Liver (tissue), 9 donors: ENCODE results near the gene ZNF205. TPM values are rescaled to one million over a fixed set of nuclear protein-coding genes. Genes with fewer than 3 reads are reported as not detected.

Experiments
- DNase-seq: peaks from one replicate; pipeline ENCODE4 v3.0.0-alpha.2; 2017; ENCODE audit warnings: low spot score
- H3K27ac ChIP-seq, 2 donors: one replicate each; pipeline ENCODE4 v1.7.0; 2013; ENCODE audit warnings: inconsistent platforms in 2 of 2, low read length in 2 of 2, control low read depth in 1 of 2, low read depth in 1 of 2, mild to moderate bottlenecking in 1 of 2
- H3K27me3 ChIP-seq, 4 donors: one replicate each; pipeline versions ENCODE4 v1.6.1 to v1.7.0; 2013; ENCODE audit warnings: low read length in 3 of 4, inconsistent platforms in 1 of 4, mild to moderate bottlenecking in 1 of 4, moderate library complexity in 1 of 4; ENCODE audit not compliant: control insufficient read depth in 4 of 4, insufficient read depth in 4 of 4
- H3K36me3 ChIP-seq, 4 donors: one replicate each; pipeline versions ENCODE4 v1.6.1 to v1.7.0; 2013; ENCODE audit warnings: low read length in 3 of 4, mild to moderate bottlenecking in 3 of 4, low read depth in 1 of 4, moderate library complexity in 1 of 4; ENCODE audit not compliant: control insufficient read depth in 4 of 4, insufficient read depth in 3 of 4
- H3K4me1 ChIP-seq, 4 donors: one replicate each; pipeline versions ENCODE4 v1.6.1 to v1.7.0; 2013; ENCODE audit warnings: low read length in 3 of 4, mild to moderate bottlenecking in 3 of 4, moderate library complexity in 1 of 4; ENCODE audit not compliant: control insufficient read depth in 4 of 4, insufficient read depth in 4 of 4
- H3K4me3 ChIP-seq, 3 donors: one replicate each; pipeline versions ENCODE4 v1.6.1 to v1.7.0; 2013; ENCODE audit warnings: low read length in 3 of 3, control low read depth in 1 of 3, low read depth in 1 of 3, mild to moderate bottlenecking in 1 of 3
- H3K9ac ChIP-seq, 2 donors: one replicate each; pipeline ENCODE4 v1.7.0; 2013; ENCODE audit warnings: low read length in 2 of 2, mild to moderate bottlenecking in 2 of 2, moderate library complexity in 2 of 2, control low read depth in 1 of 2, low read depth in 1 of 2
- H3K9me3 ChIP-seq, 4 donors: one replicate each; pipeline versions ENCODE4 v1.6.1 to v1.7.0; 2013; ENCODE audit warnings: low read length in 3 of 4; ENCODE audit not compliant: control insufficient read depth in 4 of 4
- EGR1 ChIP-seq, 2 donors: IDR thresholded peaks; 2 replicates each; pipeline ENCODE4 v1.6.1; 2016 to 2018; ENCODE audit warnings: antibody characterized with exemption in 2 of 2, low read depth in 2 of 2
- FOXA1 ChIP-seq: IDR thresholded peaks from 2 replicates; pipeline ENCODE4 v1.6.1; 2016; ENCODE audit warnings: antibody characterized with exemption
- FOXA2 ChIP-seq: IDR thresholded peaks from 2 replicates; pipeline ENCODE4 v1.6.1; 2016; ENCODE audit warnings: antibody characterized with exemption
- GABPA ChIP-seq, 2 donors: IDR thresholded peaks in 1 of 2; conservative IDR thresholded peaks in 1 of 2; 2 replicates each; pipeline ENCODE4 v1.6.1; 2016; ENCODE audit warnings: antibody characterized with exemption in 2 of 2, mild to moderate bottlenecking in 1 of 2, moderate library complexity in 1 of 2
- HNF4A ChIP-seq, 2 donors: conservative IDR thresholded peaks; 2 replicates each; pipeline ENCODE4 v1.6.1; 2016; ENCODE audit warnings: antibody characterized with exemption in 2 of 2, mild to moderate bottlenecking in 2 of 2
- HNF4G ChIP-seq: IDR thresholded peaks from 2 replicates; pipeline ENCODE4 v1.6.1; 2016; ENCODE audit warnings: antibody characterized with exemption
- JUND ChIP-seq, 2 donors: IDR thresholded peaks; 2 replicates each; pipeline ENCODE4 v1.6.1; 2016; ENCODE audit warnings: antibody characterized with exemption in 2 of 2
- NR2F2 ChIP-seq: IDR thresholded peaks from 2 replicates; pipeline ENCODE4 v1.6.1; 2016; ENCODE audit warnings: antibody characterized with exemption
- RAD21 ChIP-seq, 2 donors: IDR thresholded peaks; 2 replicates each; pipeline ENCODE4 v1.6.1; 2016; ENCODE audit warnings: antibody characterized with exemption in 2 of 2, mild to moderate bottlenecking in 2 of 2
- RXRA ChIP-seq, 2 donors: IDR thresholded peaks; 2 replicates each; pipeline ENCODE4 v1.6.1; 2017 to 2018; ENCODE audit warnings: antibody characterized with exemption in 2 of 2, mild to moderate bottlenecking in 1 of 2
- SP1 ChIP-seq: IDR thresholded peaks from 2 replicates; pipeline ENCODE4 v1.6.1; 2018; ENCODE audit warnings: antibody characterized with exemption, mild to moderate bottlenecking
- TAF1 ChIP-seq: conservative IDR thresholded peaks from 2 replicates; pipeline ENCODE4 v1.6.1; 2016; ENCODE audit warnings: antibody characterized with exemption, mild to moderate bottlenecking
- YY1 ChIP-seq: IDR thresholded peaks from 2 replicates; pipeline ENCODE4 v1.6.1; 2016; ENCODE audit warnings: antibody characterized with exemption, mild to moderate bottlenecking
- WGBS: extraction: QIAGEN DNeasy Blood & Tissue Kit; methylation state at CpG from one replicate; pipeline ENCODE4 v1.1.7; 2013; 5-methylcytosine and 5-hydroxymethylcytosine counted together
- polyA plus RNA-seq, 2 donors: library from polyadenylated mRNA; stranded (reverse) in 1 of 2; unstranded in 1 of 2; fragments of 200-250 nt in 1 of 2; fragments of >200 nt in 1 of 2; fragmentation: Nextera tagmentation in 1 of 2; extraction: Ambion mirVana in 1 of 2; gene quantifications; one replicate each; pipeline versions ENCODE4 v1.2.1 to v1.2.3, GENCODE V29; 2013 to 2015
- total RNA-seq, 2 donors: library from RNA; depleted of rRNA; stranded (reverse); fragments of >200 nt; gene quantifications; one replicate each; pipeline ENCODE4 v1.2.3, GENCODE V29; 2014
- TF ChIP-seq, protein P1 (sequence below): IDR thresholded peaks from 2 replicates; pipeline ENCODE4 v1.6.1; 2016; ENCODE audit warnings: antibody characterized with exemption
- TF ChIP-seq, protein P2 (sequence below): IDR thresholded peaks from 2 replicates; pipeline ENCODE4 v1.6.1; 2016; ENCODE audit warnings: antibody characterized with exemption
- TF ChIP-seq, protein P3 (sequence below): IDR thresholded peaks from 2 replicates; pipeline ENCODE4 v1.6.1; 2016; ENCODE audit warnings: antibody characterized with exemption
- TF ChIP-seq, protein P4 (sequence below): fragments of 150-350 bp; IDR thresholded peaks from 2 replicates; pipeline ENCODE4 v1.5.1; 2017; ENCODE audit warnings: improper control_type of control experiment, low read depth, low read length; ENCODE audit not compliant: missing input control
- TF ChIP-seq, protein P5 (sequence below): IDR thresholded peaks from 2 replicates; pipeline ENCODE4 v1.6.1; 2016; ENCODE audit warnings: antibody characterized with exemption, mild to moderate bottlenecking
- donor health status: healthy.
- donor health status: healthy.
- donor health status: healthy.
- donor health status: healthy.
- donor health status: healthy.

ZNF205 gene
- total and polyA plus RNA-seq, 4 donors = 2.0 to 6.9 (median 5.0) TPM

DNA sequence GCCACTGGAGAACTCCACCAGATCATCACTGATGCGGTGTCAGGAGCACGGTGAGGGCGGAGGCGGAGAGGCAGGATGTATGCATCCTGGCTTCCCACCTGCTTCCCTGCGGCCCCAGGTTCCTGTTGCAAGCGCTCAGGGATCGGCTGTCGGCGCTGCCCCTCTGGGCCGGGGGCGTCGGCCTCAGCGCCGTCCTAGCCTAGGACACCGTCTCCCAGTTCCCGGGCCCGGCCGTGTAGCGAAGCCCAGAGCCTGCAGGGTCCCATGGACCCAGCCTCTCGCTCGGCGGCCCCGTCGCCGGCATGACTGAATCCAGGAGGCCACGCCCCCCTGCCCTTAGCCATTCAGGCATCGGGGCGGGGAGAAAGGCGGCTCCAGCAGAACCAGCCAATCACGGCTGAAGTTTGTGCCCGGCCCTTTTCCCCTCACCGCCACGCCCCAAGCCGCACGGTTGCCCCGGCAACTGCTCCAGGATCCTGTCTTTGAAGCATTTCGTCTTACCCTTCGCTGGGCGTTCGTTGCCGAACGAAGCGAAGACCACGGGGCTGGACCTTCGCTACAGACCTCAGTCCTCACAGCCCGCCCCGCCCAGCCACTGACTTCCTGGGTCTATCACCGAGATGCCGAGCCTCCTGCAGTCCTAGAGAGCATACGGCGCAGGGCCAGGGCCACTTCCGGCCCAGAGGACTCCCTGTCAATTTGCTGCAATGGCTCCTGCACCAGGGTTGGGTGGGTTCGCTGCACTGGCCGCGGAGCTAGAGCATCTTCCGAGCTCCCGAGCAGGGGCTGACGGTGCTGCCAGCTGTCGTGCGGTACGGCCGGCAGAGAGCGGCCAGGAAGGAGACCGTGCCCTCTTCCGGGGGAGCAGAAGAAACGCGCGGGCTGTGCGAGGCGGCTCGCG lies 11.8 kb downstream of the ZNF205 start:
- peak; percentile 98 for DNase-seq
- TF ChIP-seq FOXA1 = no peak
- TF ChIP-seq, protein P1, sequence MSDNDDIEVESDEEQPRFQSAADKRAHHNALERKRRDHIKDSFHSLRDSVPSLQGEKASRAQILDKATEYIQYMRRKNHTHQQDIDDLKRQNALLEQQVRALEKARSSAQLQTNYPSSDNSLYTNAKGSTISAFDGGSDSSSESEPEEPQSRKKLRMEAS = no peak
- peak; percentile 76 for TF ChIP-seq SP1
- peak in 1 of 2 donors; percentile 36 for TF ChIP-seq RAD21 (IDR thresholded peaks at IDR 0.05)
- TF ChIP-seq, protein P2, sequence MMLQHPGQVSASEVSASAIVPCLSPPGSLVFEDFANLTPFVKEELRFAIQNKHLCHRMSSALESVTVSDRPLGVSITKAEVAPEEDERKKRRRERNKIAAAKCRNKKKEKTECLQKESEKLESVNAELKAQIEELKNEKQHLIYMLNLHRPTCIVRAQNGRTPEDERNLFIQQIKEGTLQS = no peak
- TF ChIP-seq, protein P3, sequence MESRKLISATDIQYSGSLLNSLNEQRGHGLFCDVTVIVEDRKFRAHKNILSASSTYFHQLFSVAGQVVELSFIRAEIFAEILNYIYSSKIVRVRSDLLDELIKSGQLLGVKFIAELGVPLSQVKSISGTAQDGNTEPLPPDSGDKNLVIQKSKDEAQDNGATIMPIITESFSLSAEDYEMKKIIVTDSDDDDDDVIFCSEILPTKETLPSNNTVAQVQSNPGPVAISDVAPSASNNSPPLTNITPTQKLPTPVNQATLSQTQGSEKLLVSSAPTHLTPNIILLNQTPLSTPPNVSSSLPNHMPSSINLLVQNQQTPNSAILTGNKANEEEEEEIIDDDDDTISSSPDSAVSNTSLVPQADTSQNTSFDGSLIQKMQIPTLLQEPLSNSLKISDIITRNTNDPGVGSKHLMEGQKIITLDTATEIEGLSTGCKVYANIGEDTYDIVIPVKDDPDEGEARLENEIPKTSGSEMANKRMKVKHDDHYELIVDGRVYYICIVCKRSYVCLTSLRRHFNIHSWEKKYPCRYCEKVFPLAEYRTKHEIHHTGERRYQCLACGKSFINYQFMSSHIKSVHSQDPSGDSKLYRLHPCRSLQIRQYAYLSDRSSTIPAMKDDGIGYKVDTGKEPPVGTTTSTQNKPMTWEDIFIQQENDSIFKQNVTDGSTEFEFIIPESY = no peak
- peak; percentile 62 to 83 for TF ChIP-seq GABPA (IDR thresholded peaks at IDR 0.05 in 1 of 2, conservative IDR thresholded peaks at IDR 0.05 in 1 of 2)
- TF ChIP-seq RXRA (IDR thresholded peaks at IDR 0.05) = peak; percentile 24 to 54
- no peak for TF ChIP-seq JUND (IDR thresholded peaks at IDR 0.05)
- TF ChIP-seq NR2F2 = no peak
- TF ChIP-seq, protein P4, sequence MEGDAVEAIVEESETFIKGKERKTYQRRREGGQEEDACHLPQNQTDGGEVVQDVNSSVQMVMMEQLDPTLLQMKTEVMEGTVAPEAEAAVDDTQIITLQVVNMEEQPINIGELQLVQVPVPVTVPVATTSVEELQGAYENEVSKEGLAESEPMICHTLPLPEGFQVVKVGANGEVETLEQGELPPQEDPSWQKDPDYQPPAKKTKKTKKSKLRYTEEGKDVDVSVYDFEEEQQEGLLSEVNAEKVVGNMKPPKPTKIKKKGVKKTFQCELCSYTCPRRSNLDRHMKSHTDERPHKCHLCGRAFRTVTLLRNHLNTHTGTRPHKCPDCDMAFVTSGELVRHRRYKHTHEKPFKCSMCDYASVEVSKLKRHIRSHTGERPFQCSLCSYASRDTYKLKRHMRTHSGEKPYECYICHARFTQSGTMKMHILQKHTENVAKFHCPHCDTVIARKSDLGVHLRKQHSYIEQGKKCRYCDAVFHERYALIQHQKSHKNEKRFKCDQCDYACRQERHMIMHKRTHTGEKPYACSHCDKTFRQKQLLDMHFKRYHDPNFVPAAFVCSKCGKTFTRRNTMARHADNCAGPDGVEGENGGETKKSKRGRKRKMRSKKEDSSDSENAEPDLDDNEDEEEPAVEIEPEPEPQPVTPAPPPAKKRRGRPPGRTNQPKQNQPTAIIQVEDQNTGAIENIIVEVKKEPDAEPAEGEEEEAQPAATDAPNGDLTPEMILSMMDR = peak; percentile 18
- TF ChIP-seq TAF1 = no peak
- TF ChIP-seq HNF4G = no peak
- TF ChIP-seq, protein P5, sequence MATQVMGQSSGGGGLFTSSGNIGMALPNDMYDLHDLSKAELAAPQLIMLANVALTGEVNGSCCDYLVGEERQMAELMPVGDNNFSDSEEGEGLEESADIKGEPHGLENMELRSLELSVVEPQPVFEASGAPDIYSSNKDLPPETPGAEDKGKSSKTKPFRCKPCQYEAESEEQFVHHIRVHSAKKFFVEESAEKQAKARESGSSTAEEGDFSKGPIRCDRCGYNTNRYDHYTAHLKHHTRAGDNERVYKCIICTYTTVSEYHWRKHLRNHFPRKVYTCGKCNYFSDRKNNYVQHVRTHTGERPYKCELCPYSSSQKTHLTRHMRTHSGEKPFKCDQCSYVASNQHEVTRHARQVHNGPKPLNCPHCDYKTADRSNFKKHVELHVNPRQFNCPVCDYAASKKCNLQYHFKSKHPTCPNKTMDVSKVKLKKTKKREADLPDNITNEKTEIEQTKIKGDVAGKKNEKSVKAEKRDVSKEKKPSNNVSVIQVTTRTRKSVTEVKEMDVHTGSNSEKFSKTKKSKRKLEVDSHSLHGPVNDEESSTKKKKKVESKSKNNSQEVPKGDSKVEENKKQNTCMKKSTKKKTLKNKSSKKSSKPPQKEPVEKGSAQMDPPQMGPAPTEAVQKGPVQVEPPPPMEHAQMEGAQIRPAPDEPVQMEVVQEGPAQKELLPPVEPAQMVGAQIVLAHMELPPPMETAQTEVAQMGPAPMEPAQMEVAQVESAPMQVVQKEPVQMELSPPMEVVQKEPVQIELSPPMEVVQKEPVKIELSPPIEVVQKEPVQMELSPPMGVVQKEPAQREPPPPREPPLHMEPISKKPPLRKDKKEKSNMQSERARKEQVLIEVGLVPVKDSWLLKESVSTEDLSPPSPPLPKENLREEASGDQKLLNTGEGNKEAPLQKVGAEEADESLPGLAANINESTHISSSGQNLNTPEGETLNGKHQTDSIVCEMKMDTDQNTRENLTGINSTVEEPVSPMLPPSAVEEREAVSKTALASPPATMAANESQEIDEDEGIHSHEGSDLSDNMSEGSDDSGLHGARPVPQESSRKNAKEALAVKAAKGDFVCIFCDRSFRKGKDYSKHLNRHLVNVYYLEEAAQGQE = no peak
- no peak for TF ChIP-seq HNF4A (conservative IDR thresholded peaks at IDR 0.05)
- TF ChIP-seq EGR1 (IDR thresholded peaks at IDR 0.05; ENCODE audit: low read depth in 2 of 2) = no peak
- TF ChIP-seq FOXA2 = no peak
- TF ChIP-seq YY1 = peak; percentile 83

More for the DNA sequence above, 11.8 kb downstream of the ZNF205 start:
- Histone ChIP-seq H3K27ac (peak overlapping the region; percentile 58 to 72), H3K4me1 (peaks cover 4 to 26% (median 19%) of the 10 kb centered on the region in 4 donors), H3K4me3 (peak overlapping the region; percentile 55 to 94 (median 56)), H3K9me3 (no peaks in the 10 kb centered on the region), H3K27me3 (no peaks in the 10 kb centered on the region), H3K36me3 (peaks cover 0 to 13% (median 1%) of the 10 kb centered on the region in 4 donors), H3K9ac (peak overlapping the region; percentile 10 to 17)
- WGBS = under 1% methylated on average over 72 of the region's 72 CpGs
